Heart left ventricle (tissue), 13 donors: ENCODE data around the gene CFAP299.

ENCODE experiments used
- POLR2A ChIP-seq, 2 donors: fragments of 450-650 bp; IDR thresholded peaks; one replicate each; pipeline ENCODE4 v1.6.1; 2017; ENCODE audit warnings: antibody characterized with exemption in 2 of 2, mild to moderate bottlenecking in 2 of 2, moderate library complexity in 2 of 2
- TF ChIP-seq, protein P1 (sequence below), 12 donors: fragments of 200-600 bp; sonication (generic) in 4 of 12; IDR thresholded peaks; one replicate each; pipeline versions ENCODE4 v1.5.0 to v1.8.0; 2018 to 2022; ENCODE audit warnings: antibody characterized with exemption in 12 of 12, mild to moderate bottlenecking in 5 of 12
- donor health status: ischemic (EF 13 %, LVEDD 7.1; RV severe dilation, severe dysfunction).
- donor health status: DM: no; HTN: yes; CAD: no.
- donor health status: DM: no; HTN: no; CAD: no.
- donor health status: ischemic (EF 25% LVEDD 6.9; RV normal size, moderate dysfunction).
- donor health status: ischemic (EF 25% LVEDD 5.7; RV mildly dilated, moderate dysfunction).
- donor health status: ischemic (EF 35%, LVEDD 5.7; RV mildly dilated, moderate dysfunction).
- donor health status: nonischemic (EF 11% LVEDD 7.7; RV severe dilation, severe dysfunction).
- donor health status: DM: yes; HTN: yes; CAD: no.
- donor health status: PGD.
- donor health status: ischemic (EF 29% LVEDD 5.4; RV normal size, mild dysfunction).
- donor health status: nonischemic (EF 23%, LVEDD 6.1; RV moderate dilation, normal function).

GRCh38 chr4:80806472-80806871, 470.9 kb downstream of the CFAP299 start:
- no peak for TF ChIP-seq POLR2A (IDR thresholded peaks at IDR 0.05)
- TF ChIP-seq, protein P1, sequence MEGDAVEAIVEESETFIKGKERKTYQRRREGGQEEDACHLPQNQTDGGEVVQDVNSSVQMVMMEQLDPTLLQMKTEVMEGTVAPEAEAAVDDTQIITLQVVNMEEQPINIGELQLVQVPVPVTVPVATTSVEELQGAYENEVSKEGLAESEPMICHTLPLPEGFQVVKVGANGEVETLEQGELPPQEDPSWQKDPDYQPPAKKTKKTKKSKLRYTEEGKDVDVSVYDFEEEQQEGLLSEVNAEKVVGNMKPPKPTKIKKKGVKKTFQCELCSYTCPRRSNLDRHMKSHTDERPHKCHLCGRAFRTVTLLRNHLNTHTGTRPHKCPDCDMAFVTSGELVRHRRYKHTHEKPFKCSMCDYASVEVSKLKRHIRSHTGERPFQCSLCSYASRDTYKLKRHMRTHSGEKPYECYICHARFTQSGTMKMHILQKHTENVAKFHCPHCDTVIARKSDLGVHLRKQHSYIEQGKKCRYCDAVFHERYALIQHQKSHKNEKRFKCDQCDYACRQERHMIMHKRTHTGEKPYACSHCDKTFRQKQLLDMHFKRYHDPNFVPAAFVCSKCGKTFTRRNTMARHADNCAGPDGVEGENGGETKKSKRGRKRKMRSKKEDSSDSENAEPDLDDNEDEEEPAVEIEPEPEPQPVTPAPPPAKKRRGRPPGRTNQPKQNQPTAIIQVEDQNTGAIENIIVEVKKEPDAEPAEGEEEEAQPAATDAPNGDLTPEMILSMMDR (IDR thresholded peaks at IDR 0.05), result no peak
